ENCODE measurements around the gene CFAP53. TPM values are rescaled to one million over a fixed set of nuclear protein-coding genes. Genes with fewer than 3 reads are reported as not detected.
"Not testable (repeated sequence)": the region's sequence is repeated elsewhere in the genome, so short reads cannot be mapped to it uniquely, and the experiment has no call there.

Gene CFAP53
- total and polyA plus RNA-seq, 7 donors: 0.37 to 1.6 (median 0.54) TPM

DNA sequence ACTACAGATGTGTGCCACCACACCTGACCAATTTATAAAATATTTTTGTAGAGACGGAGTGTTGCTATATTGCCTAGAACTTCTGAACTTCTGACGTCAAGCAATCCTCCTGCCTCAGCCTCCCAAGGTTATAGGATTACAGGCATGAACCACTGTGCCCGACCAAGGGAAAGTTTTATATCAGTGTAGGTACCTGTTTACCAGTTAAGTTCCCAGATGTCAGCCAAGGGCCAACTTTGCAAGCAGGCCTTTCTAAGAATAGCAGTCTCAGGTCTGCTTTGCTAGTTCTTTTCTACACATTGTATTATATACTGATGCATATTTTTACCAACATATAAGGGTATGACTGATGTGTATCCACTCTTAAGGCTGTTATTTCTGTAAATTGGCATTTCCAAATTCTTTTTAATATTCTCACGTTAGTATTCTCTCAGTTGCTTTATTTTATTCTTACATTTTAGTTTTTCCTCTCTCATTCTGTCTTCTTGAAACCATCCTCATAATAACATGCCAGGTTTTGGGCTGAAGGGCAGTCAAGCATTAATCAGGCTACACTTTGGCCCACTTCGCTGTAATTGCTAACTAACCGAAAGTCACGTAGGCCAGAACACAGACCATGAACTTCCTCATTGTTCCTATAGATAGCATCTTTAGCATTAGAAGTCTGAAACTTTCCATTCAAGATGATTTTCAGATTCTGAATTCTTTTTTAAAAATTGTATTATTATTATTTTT is 46.2 kb upstream of the CFAP53 start:
- intact Hi-C loops (cut with DNase I): no loop called here
- H3K27ac ChIP-seq: no peak overlapping the region
- ATAC-seq: no peak
- H3K36me3 ChIP-seq (ENCODE audit: insufficient read depth in 1 of 2, low read depth in 1 of 2): no peaks in the 10 kb centered on the region
- peaks cover 0 to 6% (median 0%) of the 10 kb centered on the region in 3 donors for H3K27me3 ChIP-seq (ENCODE audit: insufficient read depth in 3 of 3, low read length in 2 of 3)
- no peak for DNase-seq
- H3K9me3 ChIP-seq: no peaks in the 10 kb centered on the region
- 74 to 80% (median 79%) methylated on average over 7 of the region's 7 CpGs for WGBS, 3 donors
- TF ChIP-seq, protein P1, sequence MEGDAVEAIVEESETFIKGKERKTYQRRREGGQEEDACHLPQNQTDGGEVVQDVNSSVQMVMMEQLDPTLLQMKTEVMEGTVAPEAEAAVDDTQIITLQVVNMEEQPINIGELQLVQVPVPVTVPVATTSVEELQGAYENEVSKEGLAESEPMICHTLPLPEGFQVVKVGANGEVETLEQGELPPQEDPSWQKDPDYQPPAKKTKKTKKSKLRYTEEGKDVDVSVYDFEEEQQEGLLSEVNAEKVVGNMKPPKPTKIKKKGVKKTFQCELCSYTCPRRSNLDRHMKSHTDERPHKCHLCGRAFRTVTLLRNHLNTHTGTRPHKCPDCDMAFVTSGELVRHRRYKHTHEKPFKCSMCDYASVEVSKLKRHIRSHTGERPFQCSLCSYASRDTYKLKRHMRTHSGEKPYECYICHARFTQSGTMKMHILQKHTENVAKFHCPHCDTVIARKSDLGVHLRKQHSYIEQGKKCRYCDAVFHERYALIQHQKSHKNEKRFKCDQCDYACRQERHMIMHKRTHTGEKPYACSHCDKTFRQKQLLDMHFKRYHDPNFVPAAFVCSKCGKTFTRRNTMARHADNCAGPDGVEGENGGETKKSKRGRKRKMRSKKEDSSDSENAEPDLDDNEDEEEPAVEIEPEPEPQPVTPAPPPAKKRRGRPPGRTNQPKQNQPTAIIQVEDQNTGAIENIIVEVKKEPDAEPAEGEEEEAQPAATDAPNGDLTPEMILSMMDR (IDR thresholded peaks at IDR 0.05): no peak
- H3K4me1 ChIP-seq: no peaks in the 10 kb centered on the region
- no peak overlapping the region for H3K4me3 ChIP-seq

DNA sequence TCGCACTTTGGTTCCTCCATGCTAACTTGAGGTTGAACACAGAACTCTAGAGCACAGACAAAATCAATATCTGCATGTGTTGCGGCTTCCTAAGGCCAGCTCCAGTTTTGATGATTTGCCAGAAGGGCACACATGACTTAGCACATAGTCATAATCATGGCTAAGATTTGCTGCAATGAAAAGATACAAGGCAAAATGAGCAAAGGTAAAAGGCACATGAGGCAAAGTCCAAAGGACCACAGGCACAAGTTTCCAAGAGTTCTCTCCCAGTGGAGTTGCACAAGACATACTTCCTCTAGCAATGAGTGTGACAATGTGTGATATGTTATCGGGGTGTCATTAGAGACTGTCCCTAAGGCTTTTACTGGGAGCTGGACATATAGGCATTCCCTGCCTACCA is 45.4 kb upstream of the CFAP53 start:
- Histone ChIP-seq H3K4me3 (no peak overlapping the region), H3K36me3 (ENCODE audit: insufficient read depth in 1 of 2, low read depth in 1 of 2) (no peaks in the 10 kb centered on the region), H3K27ac (no peak overlapping the region), H3K27me3 (ENCODE audit: insufficient read depth in 3 of 3, low read length in 2 of 3) (peaks cover 0 to 6% (median 0%) of the 10 kb centered on the region in 3 donors), H3K4me1 (no peaks in the 10 kb centered on the region), H3K9me3 (no peaks in the 10 kb centered on the region)
- WGBS, 3 donors: 83 to 90% (median 85%) methylated on average over 3 of the region's 3 CpGs
- ATAC-seq: no peak
- intact Hi-C loops (cut with DNase I): no loop called here
- DNase-seq: no peak
- TF ChIP-seq, protein P1 (IDR thresholded peaks at IDR 0.05): no peak

DNA sequence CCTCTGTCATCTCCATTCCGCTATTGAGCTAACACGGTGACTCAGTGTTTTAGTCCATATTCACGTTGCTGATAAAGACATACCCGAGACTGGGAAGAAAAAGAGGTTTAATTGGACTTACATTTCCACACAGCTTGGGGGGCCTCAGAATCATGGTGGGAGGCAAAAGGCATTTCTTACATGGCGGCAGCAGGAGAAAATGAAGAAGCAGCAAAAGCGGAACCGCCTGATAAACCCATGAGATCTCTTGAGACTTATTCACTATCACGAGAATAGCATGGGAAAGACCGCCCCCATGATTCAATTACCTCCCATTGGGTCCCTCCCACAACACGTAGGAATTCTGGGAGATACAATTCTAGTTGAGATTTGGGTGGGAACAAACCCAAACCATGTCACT is 43.8 kb upstream of the CFAP53 start:
- TF ChIP-seq, protein P1 (IDR thresholded peaks at IDR 0.05): no peak
- no peak for DNase-seq

DNA sequence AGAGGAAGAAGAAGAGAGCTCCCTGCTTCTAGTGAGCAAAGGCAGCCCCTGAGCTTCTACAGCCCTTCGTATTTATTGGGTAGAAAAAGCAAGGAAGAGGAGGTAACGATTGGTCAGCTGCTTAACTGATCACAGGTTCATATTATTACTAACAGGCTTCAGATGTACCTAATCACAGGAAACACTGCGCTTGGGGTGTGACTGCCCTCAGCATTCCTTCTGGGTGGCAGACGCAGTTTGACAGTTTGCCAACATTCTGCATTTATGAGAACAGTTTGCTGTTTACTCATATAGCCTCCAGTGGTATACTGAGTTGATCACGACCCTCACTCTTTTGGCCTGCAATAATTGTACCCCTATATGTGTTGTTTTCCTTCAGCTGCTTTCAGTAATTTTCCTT is 42.6 kb upstream of the CFAP53 start:
- ATAC-seq; H3K4me3 ChIP-seq; H3K36me3 ChIP-seq (ENCODE audit: insufficient read depth in 1 of 2, low read depth in 1 of 2); H3K4me1 ChIP-seq; H3K27ac ChIP-seq; intact Hi-C loops (cut with DNase I); H3K9me3 ChIP-seq; DNase-seq: not testable (repeated sequence)
- WGBS, 3 donors: 54 to 77% (median 69%) methylated on average over 5 of the region's 5 CpGs
- peaks cover 0 to 14% (median under 1%) of the 10 kb centered on the region in 3 donors for H3K27me3 ChIP-seq (ENCODE audit: insufficient read depth in 3 of 3, low read length in 2 of 3)

More for the DNA sequence above, 43.8 kb upstream of the CFAP53 start:
- H3K4me1 ChIP-seq: no peaks in the 10 kb centered on the region
- peaks cover 0 to 6% (median 0%) of the 10 kb centered on the region in 3 donors for H3K27me3 ChIP-seq (ENCODE audit: insufficient read depth in 3 of 3, low read length in 2 of 3)
- ATAC-seq: no peak
- WGBS, 3 donors: 81 to 87% (median 84%) methylated on average over 10 of the region's 10 CpGs
- H3K27ac ChIP-seq: no peak overlapping the region
- no peaks in the 10 kb centered on the region for H3K36me3 ChIP-seq (ENCODE audit: insufficient read depth in 1 of 2, low read depth in 1 of 2)
- H3K4me3 ChIP-seq: no peak overlapping the region
- H3K9me3 ChIP-seq: peaks cover 2% of the 10 kb centered on the region
- intact Hi-C loops (cut with DNase I): no loop called here

DNA sequence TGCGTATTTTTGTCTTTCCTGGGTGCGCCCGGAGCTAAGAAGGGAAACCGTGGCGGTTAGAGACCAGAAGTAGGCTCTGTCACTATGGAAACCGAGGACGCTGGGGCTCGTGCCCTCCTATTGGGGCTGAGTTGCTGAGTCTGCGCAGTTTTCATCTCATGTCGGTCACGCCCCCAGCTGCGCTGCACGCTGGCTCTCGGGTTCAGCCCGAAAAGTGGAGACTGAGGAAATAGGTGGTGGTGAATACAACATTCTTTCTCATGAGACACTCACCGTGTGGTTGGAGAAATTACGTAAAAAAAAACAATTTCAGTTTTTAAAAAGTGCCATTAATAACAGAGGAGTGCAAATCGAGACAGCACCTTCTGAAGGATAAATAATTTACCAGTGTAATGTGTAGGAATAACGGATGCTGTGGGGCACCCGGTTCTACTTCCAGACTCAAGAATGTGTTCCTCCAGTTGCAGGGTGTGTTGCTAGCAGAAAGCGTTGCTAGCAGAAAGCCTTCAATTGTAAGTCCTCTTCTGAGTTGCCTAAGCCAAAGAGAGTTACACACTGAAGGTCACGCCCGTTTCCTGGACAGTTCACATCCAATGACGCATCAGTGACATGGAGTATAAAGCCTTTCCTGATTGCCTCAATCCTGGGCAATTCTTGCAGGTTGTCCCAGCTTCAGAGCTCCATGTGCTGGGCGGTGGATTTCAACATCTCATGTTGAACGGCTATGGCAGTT is 41.6 kb upstream of the CFAP53 start:
- Histone ChIP-seq H3K27ac (no peak overlapping the region), H3K36me3 (ENCODE audit: insufficient read depth in 1 of 2, low read depth in 1 of 2) (no peaks in the 10 kb centered on the region), H3K9me3 (peaks cover 9% of the 10 kb centered on the region), H3K27me3 (ENCODE audit: insufficient read depth in 3 of 3, low read length in 2 of 3) (peaks cover 0 to 19% (median 3%) of the 10 kb centered on the region in 3 donors), H3K4me3 (peak overlapping the region; percentile 64), H3K4me1 (no peaks in the 10 kb centered on the region)
- intact Hi-C loops (cut with DNase I): no loop called here
- ATAC-seq: peak; percentile 93 to 98 (median 96)
- peak; percentile 86 to 92 for DNase-seq
- TF ChIP-seq, protein P1 (IDR thresholded peaks at IDR 0.05): no peak
- WGBS, 3 donors: 4% methylated on average over 26 of the region's 26 CpGs

Data from psoas muscle (tissue), 8 donors.